Skeletal muscle tissue (tissue), 1 donor: ENCODE results near the gene TICRR. TPM values are rescaled to one million over a fixed set of nuclear protein-coding genes. Genes with fewer than 3 reads are reported as not detected.

Experiments
- total RNA-seq: library from RNA; depleted of rRNA; stranded (reverse); fragments of >200 nt; gene quantifications from one replicate; pipeline ENCODE4 v1.2.3, GENCODE V29; 2014

The TICRR gene
- total RNA-seq, 1 donor from 2014 or later = 1.6 TPM

Other genes starting within 250 kb of the TICRR start
- 39.7 TPM for gene POLG, start 240.6 kb upstream of the TICRR start, total RNA-seq
- gene RHCG, start 78.9 kb upstream of the TICRR start, total RNA-seq = not detected
- 4.7 TPM for gene KIF7, start 80.0 kb downstream of the TICRR start, total RNA-seq
- 39.7 TPM for gene PLIN1, start 103.9 kb downstream of the TICRR start, total RNA-seq
- 8.9 TPM for gene PEX11A, start 115.3 kb downstream of the TICRR start, total RNA-seq
- gene WDR93, start 115.3 kb downstream of the TICRR start, total RNA-seq = not detected
- 0.52 TPM for gene MESP1, start 175.8 kb downstream of the TICRR start, total RNA-seq
- not detected for gene MESP2, start 200.9 kb downstream of the TICRR start, total RNA-seq
- gene ANPEP, start 239.4 kb downstream of the TICRR start, total RNA-seq = 7.3 TPM